NB4 (cell line): ENCODE data around the gene KCNMB3.

Experiments used
- POLR2A ChIP-seq: IDR thresholded peaks from 2 replicates; pipeline ENCODE4 v1.6.1; 2011; ENCODE audit warnings: mild to moderate bottlenecking; ENCODE audit not compliant: insufficient read length; ENCODE audit errors: extremely low read depth
- TF ChIP-seq, protein P1 (sequence below): IDR thresholded peaks from one replicate; pipeline ENCODE4 v1.5.1; 2012; ENCODE audit warnings: low read depth, low read length

DNA sequence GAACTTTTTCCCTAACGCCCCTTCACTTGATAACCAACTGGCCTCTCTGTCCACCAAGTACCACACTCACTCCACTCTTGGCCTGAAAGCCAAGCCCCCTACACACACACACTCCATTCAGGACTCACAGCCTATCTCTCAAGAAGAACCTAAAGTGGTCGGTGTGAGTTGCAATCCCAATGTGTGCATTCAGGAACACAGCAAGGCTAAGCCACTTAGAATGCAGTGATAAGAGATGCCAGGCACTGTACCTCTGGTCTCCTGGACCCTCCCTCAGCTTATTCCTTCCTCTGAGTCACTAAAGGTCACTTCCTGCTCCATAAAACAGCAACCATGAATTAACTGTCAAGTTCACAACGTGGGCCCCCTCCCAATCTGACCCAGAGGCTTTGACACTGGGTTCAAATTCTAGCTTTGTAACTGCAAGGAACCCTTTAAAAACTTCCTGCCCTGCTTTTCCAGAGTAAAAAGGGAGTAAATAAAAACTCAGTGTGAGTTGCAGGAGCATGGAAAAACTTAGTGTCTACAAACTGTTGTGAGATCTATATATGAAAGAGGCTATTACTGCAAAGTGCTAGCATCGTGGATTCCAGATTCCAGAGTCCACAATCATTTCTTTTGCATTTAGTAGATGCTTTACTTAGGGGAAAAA, 17.6 kb upstream of the KCNMB3 start:
- TF ChIP-seq, protein P1, sequence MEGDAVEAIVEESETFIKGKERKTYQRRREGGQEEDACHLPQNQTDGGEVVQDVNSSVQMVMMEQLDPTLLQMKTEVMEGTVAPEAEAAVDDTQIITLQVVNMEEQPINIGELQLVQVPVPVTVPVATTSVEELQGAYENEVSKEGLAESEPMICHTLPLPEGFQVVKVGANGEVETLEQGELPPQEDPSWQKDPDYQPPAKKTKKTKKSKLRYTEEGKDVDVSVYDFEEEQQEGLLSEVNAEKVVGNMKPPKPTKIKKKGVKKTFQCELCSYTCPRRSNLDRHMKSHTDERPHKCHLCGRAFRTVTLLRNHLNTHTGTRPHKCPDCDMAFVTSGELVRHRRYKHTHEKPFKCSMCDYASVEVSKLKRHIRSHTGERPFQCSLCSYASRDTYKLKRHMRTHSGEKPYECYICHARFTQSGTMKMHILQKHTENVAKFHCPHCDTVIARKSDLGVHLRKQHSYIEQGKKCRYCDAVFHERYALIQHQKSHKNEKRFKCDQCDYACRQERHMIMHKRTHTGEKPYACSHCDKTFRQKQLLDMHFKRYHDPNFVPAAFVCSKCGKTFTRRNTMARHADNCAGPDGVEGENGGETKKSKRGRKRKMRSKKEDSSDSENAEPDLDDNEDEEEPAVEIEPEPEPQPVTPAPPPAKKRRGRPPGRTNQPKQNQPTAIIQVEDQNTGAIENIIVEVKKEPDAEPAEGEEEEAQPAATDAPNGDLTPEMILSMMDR, result no peak
- TF ChIP-seq POLR2A, result peak; percentile 36
